ENCODE data around the gene LAMC1.

The LAMC1 gene

GRCh38 chr1:183164963-183165362 lies 141.7 kb downstream of the LAMC1 start:
- no peak for TF ChIP-seq EZH2phosphoT487 (conservative IDR thresholded peaks at IDR 0.05; ENCODE audit: low read length)
- TF ChIP-seq CTCF (IDR thresholded peaks at IDR 0.05; ENCODE audit: insufficient read depth, low read length, poor library complexity, severe bottlenecking) = no peak
- no peaks in the 10 kb centered on the region for H3K9me2 ChIP-seq (replicated peaks; ENCODE audit: insufficient read depth, low read length)
- H3F3A ChIP-seq (ENCODE audit: insufficient read depth) = no peaks in the 10 kb centered on the region
- H3K4me2 ChIP-seq (ENCODE audit: low read depth, low read length, poor library complexity, severe bottlenecking) = no peak overlapping the region
- H3K4me3 ChIP-seq (ENCODE audit: insufficient read depth, low read length, poor library complexity, severe bottlenecking) = no peak overlapping the region
- H3K27ac ChIP-seq (ENCODE audit: low read depth, low read length) = no peak overlapping the region
- no peaks in the 10 kb centered on the region for H4K20me1 ChIP-seq (ENCODE audit: low read depth, low read length)
- H3K79me2 ChIP-seq (ENCODE audit: insufficient read depth, low read length) = no peaks in the 10 kb centered on the region
- no peaks in the 10 kb centered on the region for H3K27me3 ChIP-seq (ENCODE audit: low read length)
- H3K9ac ChIP-seq (ENCODE audit: low read length) = no peak overlapping the region
- no peaks in the 10 kb centered on the region for H3K36me3 ChIP-seq (ENCODE audit: low read length)
- H2AFZ ChIP-seq (ENCODE audit: low read depth, low read length, severe bottlenecking) = no peak overlapping the region
- no peaks in the 10 kb centered on the region for H3K9me3 ChIP-seq (ENCODE audit: insufficient read depth, low read length)

- Histone ChIP-seq H3K79me2 (ENCODE audit: insufficient read depth, low read length) (no peaks in the 10 kb centered on the region), H2AFZ (ENCODE audit: low read depth, low read length, severe bottlenecking) (no peak overlapping the region), H3K36me3 (ENCODE audit: low read length) (no peaks in the 10 kb centered on the region), H3F3A (ENCODE audit: insufficient read depth) (no peaks in the 10 kb centered on the region), H3K27me3 (ENCODE audit: low read length) (no peaks in the 10 kb centered on the region), H3K27ac (ENCODE audit: low read depth, low read length) (no peak overlapping the region), H3K4me3 (ENCODE audit: insufficient read depth, low read length, poor library complexity, severe bottlenecking) (no peak overlapping the region), H3K9me3 (ENCODE audit: insufficient read depth, low read length) (no peaks in the 10 kb centered on the region), H3K9ac (ENCODE audit: low read length) (no peak overlapping the region), H3K9me2 (replicated peaks; ENCODE audit: insufficient read depth, low read length) (no peaks in the 10 kb centered on the region), H4K20me1 (ENCODE audit: low read depth, low read length) (no peaks in the 10 kb centered on the region), H3K4me2 (ENCODE audit: low read depth, low read length, poor library complexity, severe bottlenecking) (no peak overlapping the region)
- TF ChIP-seq EZH2phosphoT487 (conservative IDR thresholded peaks at IDR 0.05; ENCODE audit: low read length) (no peak), CTCF (IDR thresholded peaks at IDR 0.05; ENCODE audit: insufficient read depth, low read length, poor library complexity, severe bottlenecking) (no peak)
These were observed 142.2 kb downstream of the LAMC1 start for GRCh38 chr1:183165456-183165855.

- H3K9me3 ChIP-seq (ENCODE audit: insufficient read depth, low read length) = no peaks in the 10 kb centered on the region
- H2AFZ ChIP-seq (ENCODE audit: low read depth, low read length, severe bottlenecking) = no peak overlapping the region
- H3K36me3 ChIP-seq (ENCODE audit: low read length) = no peaks in the 10 kb centered on the region
- TF ChIP-seq EZH2phosphoT487 (conservative IDR thresholded peaks at IDR 0.05; ENCODE audit: low read length) (no peak), CTCF (IDR thresholded peaks at IDR 0.05; ENCODE audit: insufficient read depth, low read length, poor library complexity, severe bottlenecking) (no peak)
- H3F3A ChIP-seq (ENCODE audit: insufficient read depth) = no peaks in the 10 kb centered on the region
- no peaks in the 10 kb centered on the region for H3K79me2 ChIP-seq (ENCODE audit: insufficient read depth, low read length)
- H3K9ac ChIP-seq (ENCODE audit: low read length) = no peak overlapping the region
- H3K9me2 ChIP-seq (replicated peaks; ENCODE audit: insufficient read depth, low read length) = no peaks in the 10 kb centered on the region
- H3K4me2 ChIP-seq (ENCODE audit: low read depth, low read length, poor library complexity, severe bottlenecking) = no peak overlapping the region
- H3K4me3 ChIP-seq (ENCODE audit: insufficient read depth, low read length, poor library complexity, severe bottlenecking) = no peak overlapping the region
- no peak overlapping the region for H3K27ac ChIP-seq (ENCODE audit: low read depth, low read length)
- H3K27me3 ChIP-seq (ENCODE audit: low read length) = no peaks in the 10 kb centered on the region
- H4K20me1 ChIP-seq (ENCODE audit: low read depth, low read length) = no peaks in the 10 kb centered on the region
These were observed 143.2 kb downstream of the LAMC1 start for GRCh38 chr1:183166454-183166853.
